Fibroblast of pulmonary artery (primary cell): Measurements from ENCODE around the gene CLDN8.

Experiments
- DNase-seq: peaks from one replicate; pipeline ENCODE4 v3.0.0-alpha.2; 2010; ENCODE audit warnings: low read depth
- H3K4me3 ChIP-seq: replicated peaks from 2 replicates; pipeline ENCODE4 v1.5.1; 2011; ENCODE audit warnings: low read depth, mild to moderate bottlenecking, control low read depth, low read length, moderate library complexity
- TF ChIP-seq, protein P1 (sequence below): IDR thresholded peaks from 2 replicates; pipeline ENCODE4 v1.5.1; 2011; ENCODE audit warnings: mild to moderate bottlenecking, control low read depth, low read length, inconsistent platforms; ENCODE audit errors: missing control alignments

Gene CLDN8

DNA sequence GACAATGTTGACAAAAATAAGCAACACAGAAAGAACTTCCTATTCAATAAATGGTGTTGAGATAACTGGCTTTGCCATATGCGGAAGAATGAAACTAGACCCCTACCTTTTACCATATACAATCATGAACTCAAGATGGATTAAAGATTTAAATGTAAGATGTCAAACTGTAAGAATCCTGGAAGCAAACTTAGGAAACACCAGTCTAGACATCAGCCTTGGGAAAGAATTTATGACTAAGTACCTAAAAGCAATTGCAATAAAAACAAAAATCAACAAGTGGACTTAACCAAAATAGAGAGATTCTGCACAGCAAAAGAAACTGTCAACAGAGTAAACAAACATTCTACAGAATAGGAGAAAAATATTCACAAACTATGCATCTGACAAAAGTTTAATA lies 16.1 kb upstream of the CLDN8 start:
- TF ChIP-seq, protein P1, sequence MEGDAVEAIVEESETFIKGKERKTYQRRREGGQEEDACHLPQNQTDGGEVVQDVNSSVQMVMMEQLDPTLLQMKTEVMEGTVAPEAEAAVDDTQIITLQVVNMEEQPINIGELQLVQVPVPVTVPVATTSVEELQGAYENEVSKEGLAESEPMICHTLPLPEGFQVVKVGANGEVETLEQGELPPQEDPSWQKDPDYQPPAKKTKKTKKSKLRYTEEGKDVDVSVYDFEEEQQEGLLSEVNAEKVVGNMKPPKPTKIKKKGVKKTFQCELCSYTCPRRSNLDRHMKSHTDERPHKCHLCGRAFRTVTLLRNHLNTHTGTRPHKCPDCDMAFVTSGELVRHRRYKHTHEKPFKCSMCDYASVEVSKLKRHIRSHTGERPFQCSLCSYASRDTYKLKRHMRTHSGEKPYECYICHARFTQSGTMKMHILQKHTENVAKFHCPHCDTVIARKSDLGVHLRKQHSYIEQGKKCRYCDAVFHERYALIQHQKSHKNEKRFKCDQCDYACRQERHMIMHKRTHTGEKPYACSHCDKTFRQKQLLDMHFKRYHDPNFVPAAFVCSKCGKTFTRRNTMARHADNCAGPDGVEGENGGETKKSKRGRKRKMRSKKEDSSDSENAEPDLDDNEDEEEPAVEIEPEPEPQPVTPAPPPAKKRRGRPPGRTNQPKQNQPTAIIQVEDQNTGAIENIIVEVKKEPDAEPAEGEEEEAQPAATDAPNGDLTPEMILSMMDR = no peak

DNA sequence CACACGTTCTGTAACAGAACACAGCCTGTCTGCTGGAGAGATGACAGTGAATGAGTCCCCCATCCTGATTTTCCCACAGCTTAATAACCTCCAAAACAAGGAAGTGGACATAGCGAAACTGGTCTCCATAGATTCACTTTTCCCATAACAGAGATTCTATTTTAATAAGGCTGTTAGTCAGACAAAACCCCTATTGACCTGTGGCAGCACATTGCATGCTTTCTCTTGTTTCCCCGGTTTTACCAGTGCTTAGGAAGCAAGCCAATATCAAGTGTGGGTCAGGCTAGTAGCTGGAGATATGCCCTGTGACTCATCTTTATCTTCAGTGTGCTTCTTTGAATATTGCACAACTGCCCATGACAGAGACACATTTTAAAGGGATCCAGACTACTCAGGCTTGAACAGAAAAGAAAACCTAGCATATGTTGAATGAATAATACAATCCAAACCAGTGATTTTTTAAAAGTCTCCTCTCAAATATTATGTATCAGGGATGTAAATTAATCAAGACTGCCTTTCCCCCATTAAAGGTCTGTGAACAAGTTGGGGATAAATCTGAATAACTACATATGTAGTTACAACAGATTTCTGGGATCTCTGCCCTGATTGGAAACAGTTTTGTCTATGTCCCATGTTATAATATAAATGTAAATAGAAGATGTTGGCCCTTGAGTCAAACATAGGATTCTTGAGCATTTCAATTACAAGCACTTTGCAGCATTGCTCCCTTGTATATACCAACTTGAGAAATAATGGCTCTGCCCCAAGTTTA lies 11.9 kb upstream of the CLDN8 start:
- peak; percentile 98 for DNase-seq
- TF ChIP-seq, protein P1 = no peak
- H3K4me3 ChIP-seq = peak overlapping the region; percentile 6

More for the DNA sequence above, 16.1 kb upstream of the CLDN8 start:
- no peak overlapping the region for H3K4me3 ChIP-seq
- peak; percentile 37 for DNase-seq

DNA sequence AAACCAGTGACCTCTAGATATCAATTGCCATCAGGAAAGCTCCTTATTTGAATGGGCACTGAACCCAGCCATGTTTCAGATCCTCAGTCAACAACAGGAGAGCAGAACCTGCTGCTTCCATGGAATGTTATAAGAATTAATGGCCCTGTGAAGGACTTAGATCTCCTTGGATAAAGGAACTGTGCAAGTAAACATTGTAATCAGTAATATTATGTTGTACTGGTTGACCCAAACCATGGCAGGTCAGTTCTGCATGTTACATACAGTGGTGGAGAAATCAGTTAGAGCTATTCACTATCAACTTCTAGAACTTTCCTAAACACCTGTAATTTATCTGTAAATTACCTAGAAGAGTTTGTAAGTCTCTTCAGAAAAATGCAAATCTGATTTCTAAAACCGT lies 11.2 kb upstream of the CLDN8 start:
- TF ChIP-seq, protein P1 = no peak
- DNase-seq = no peak
- H3K4me3 ChIP-seq = no peak overlapping the region

DNA sequence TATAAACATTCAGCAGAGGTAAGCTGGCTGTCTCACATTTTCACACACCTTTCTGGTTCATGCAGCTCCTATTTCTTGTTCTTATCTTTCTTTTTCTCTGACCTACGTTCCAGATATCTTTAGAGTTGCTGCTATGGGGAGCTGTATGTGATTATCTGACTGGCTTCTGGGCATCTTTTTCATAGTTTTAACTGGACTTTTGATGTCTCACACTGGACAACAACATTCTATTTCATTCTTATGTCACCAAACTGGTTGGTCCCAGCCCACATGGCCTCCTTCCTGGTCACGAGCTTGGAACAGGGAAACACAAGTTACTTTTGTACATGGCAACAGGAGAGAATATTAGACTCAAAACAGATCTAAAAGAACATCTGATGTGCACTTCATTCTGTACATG lies 7.7 kb upstream of the CLDN8 start:
- TF ChIP-seq, protein P1 = no peak
- H3K4me3 ChIP-seq = no peak overlapping the region
- no peak for DNase-seq

DNA sequence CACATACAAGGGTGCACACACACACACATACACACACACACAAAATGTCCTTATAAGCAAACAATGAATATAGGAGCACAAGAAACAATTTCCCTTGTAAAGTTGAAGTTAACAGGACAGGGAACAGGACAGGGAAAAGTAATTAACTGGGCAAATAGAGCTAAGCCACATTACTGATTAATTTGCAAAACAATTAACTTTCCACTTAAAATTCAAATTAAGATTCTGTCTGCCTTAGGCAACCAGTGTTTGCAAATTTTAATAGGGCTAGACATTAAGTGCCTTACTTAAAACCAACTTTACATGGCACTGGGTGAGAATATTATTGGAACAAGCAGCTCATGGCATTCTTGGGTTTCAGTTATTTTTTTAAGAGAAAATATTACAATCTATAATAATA lies 6.8 kb upstream of the CLDN8 start:
- no peak for DNase-seq
- no peak overlapping the region for H3K4me3 ChIP-seq
- TF ChIP-seq, protein P1 = no peak

DNA sequence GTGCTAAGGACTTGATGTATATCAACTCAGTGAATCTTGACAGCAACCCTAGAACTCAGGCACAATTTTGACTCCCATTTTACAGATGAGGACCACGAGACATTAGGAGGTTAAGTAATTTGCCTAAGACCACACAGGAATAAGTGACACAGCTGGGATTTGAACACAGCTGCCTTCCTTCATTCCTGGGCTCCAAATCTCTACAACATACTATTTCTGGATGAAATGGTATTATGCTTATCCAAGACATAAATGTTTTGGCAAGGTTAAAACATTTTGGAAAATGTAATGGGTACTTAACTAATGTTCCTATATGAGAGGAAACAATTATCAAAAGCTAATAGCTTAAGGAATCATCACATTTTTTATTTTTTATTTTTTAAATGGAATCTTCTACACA lies 4.8 kb downstream of the CLDN8 start:
- TF ChIP-seq, protein P1 = no peak
- DNase-seq = no peak
- H3K4me3 ChIP-seq = no peak overlapping the region

DNA sequence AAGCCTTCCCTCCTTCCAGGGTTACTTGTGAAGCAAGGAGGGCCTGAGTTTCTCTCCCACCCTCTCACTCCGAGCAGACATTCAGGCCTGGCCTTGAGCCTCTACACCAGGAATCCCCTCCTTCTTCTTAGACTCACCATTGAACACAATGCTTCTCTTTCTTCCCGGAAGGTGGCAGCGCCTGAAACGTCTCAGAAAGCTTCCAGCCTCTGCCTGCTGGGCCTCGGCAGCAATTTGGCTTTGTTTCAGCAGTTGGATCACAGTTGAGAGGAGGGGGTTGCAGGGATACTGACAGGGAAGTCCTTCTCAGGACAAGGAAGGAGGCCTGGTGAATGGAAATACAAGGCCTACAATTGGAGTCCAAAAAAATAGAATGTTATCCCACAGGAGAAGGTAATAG lies 6.3 kb downstream of the CLDN8 start:
- H3K4me3 ChIP-seq = no peak overlapping the region
- peak; percentile 23 for DNase-seq
- TF ChIP-seq, protein P1 = peak; percentile 20
